ENCODE results near the gene CCL26.

The CCL26 gene

DNA sequence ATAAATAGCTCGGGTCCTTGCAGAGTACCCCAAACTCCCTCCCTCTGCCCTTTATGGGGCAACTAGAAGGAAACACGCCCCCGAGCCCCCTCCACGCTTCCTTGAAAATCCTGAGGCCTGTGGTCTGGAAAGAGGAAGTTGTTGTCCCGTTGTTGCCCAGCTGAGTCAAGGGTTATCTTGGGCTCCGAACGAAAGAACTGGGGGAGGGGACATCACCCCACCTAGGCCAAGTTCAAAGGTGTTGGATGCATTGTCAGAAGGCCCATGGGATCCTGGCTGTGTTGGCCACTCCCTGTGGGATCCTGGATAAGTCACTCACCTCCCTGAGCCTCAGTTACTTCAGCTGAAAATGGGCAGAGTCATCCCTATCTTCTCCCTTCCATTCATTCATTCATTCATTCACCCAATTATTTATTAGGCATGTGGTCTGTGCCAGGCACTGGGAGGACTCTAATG lies 41.8 kb upstream of the CCL26 start, which contains the start of gene CCL24:
Gene CCL24 (minus strand): TSS at position 26 of the 456 bp plus-strand sequence. CDS start 91 bp downstream, outside the sequence.
- Histone ChIP-seq H3K4me2 (peak within 1 kb of the TSS; percentile 53 to 94 (median 82)), H3K9me3 (replicated peaks in 1 of 11) (no peaks in the 10 kb centered on the region)

GRCh38 chr7:75813084-75813483 lies 41.1 kb upstream of the CCL26 start:
- H3K9ac ChIP-seq: peak overlapping the region in 1 of 11 experiments; percentile 24; a peak in 1 of 22 replicates
- peak overlapping the region in 4 of 11 experiments; percentile 8 to 29 (median 20); a peak in 3 of 22 replicates for H3K27ac ChIP-seq
- no peaks in the 10 kb centered on the region for H4K20me1 ChIP-seq
- H3K36me3 ChIP-seq: 0 out of 22 replicates have a peak, but pooled peaks cover 0 to 7% (median 0%) of the 10 kb centered on the region in 11 experiments
- peak overlapping the region in 2 of 10 experiments; percentile 10; a peak in 2 of 20 replicates for H3K4me3 ChIP-seq
- H3K4me2 ChIP-seq: peak overlapping the region; percentile 53 to 94 (median 82)
- peaks cover 0 to 5% (median 2%) of the 10 kb centered on the region in 11 experiments; a peak in 11 of 22 replicates for H3K9me3 ChIP-seq (replicated peaks in 1 of 11)
- H3K27me3 ChIP-seq: no peaks in the 10 kb centered on the region
- peaks cover 10 to 68% (median 30%) of the 10 kb centered on the region in 10 experiments for H3K4me1 ChIP-seq
- TF ChIP-seq Cebpa-rat (IDR thresholded peaks at IDR 0.05): no peak

More for the DNA sequence above, 41.8 kb upstream of the CCL26 start, which contains the start of gene CCL24:
- peaks cover 10 to 76% (median 32%) of the 10 kb centered on the region in 10 experiments for H3K4me1 ChIP-seq
- peak within 1 kb of the TSS in 5 of 11 experiments; percentile 4 to 29 (median 18); a peak in 5 of 22 replicates for H3K27ac ChIP-seq
- no peaks in the 10 kb centered on the region for H4K20me1 ChIP-seq
- peak within 1 kb of the TSS in 2 of 10 experiments; percentile 10; a peak in 3 of 20 replicates for H3K4me3 ChIP-seq
- TF ChIP-seq Cebpa-rat (IDR thresholded peaks at IDR 0.05): no peak
- H3K9ac ChIP-seq: peak within 1 kb of the TSS in 1 of 11 experiments; percentile 24; a peak in 2 of 22 replicates
- 0 out of 22 replicates have a peak, but pooled peaks cover 0 to 7% (median 0%) of the 10 kb centered on the region in 11 experiments for H3K36me3 ChIP-seq
- H3K27me3 ChIP-seq: no peaks in the 10 kb centered on the region

DNA sequence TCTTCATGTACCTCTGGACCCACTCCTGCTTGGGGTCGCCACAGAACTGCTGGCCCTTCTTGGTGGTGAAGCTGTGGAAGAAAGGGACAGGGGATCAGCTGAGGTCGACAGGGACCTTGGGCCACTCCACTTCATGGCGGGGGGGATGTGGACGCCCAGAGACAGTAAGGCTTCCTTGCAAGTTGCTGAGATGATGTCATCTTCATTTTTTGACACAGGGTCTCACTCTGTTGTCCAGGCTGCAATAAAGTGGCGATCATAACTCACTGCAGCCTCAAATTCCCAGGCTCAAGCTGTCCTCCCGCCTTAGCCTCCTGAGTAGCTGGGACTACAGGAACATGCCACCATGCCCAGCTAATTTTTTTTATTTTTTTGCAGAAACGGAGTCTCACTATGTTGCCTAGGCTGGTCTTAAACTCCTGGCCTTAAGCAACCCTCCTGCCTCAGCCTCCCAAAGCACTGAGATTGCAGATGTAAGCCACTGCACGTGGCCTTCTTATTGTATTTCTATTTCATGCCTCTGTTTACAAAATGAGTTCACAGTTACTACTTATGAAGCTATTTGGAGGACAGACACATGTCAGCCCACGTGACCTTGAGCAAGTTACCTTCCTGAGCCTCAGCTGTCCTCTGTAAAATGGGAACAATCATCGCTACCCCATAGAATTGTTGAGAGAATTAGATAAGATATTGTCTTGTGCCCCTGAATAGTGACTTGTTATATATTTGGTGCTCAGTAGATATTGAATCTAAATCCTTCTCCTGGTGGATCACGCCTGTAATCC lies 40.1 kb upstream of the CCL26 start:
- Histone ChIP-seq H3K36me3 (peaks cover 0 to 7% (median 0%) of the 10 kb centered on the region in 11 experiments; a peak in 2 of 22 replicates), H3K4me1 (peaks cover 10 to 58% (median 23%) of the 10 kb centered on the region in 10 experiments), H3K4me2 (peak overlapping the region in 3 of 11 experiments; percentile 88 to 94 (median 93); a peak in 6 of 22 replicates), H3K9me3 (replicated peaks in 1 of 11) (peaks cover 8 to 15% (median 12%) of the 10 kb centered on the region in 11 experiments), H4K20me1 (no peaks in the 10 kb centered on the region), H3K9ac (no peak overlapping the region), H3K27ac (no peak overlapping the region), H3K27me3 (no peaks in the 10 kb centered on the region), H3K4me3 (no peak overlapping the region)
- TF ChIP-seq Cebpa-rat (IDR thresholded peaks at IDR 0.05): no peak

- H3K27ac ChIP-seq: no peak overlapping the region
- TF ChIP-seq Cebpa-rat (IDR thresholded peaks at IDR 0.05): no peak
- H3K27me3 ChIP-seq: no peaks in the 10 kb centered on the region
Measured at GRCh38 chr7:75809396-75809795, 37.4 kb upstream of the CCL26 start.

GRCh38 chr7:75808106-75808505 lies 36.1 kb upstream of the CCL26 start:
- H4K20me1 ChIP-seq: no peaks in the 10 kb centered on the region
- H3K36me3 ChIP-seq: peaks cover 0 to 7% (median 0%) of the 10 kb centered on the region in 11 experiments; a peak in 3 of 22 replicates
- H3K27me3 ChIP-seq: no peaks in the 10 kb centered on the region
- no peak overlapping the region for H3K9ac ChIP-seq
- no peak overlapping the region for H3K27ac ChIP-seq
- peaks cover 0 to 51% (median 3%) of the 10 kb centered on the region in 10 experiments; a peak in 16 of 20 replicates for H3K4me1 ChIP-seq
- H3K4me2 ChIP-seq: no peak overlapping the region
- TF ChIP-seq Cebpa-rat (IDR thresholded peaks at IDR 0.05): no peak
- peaks cover 23 to 32% (median 26%) of the 10 kb centered on the region in 11 experiments for H3K9me3 ChIP-seq (replicated peaks in 1 of 11)
- H3K4me3 ChIP-seq: no peak overlapping the region

More at GRCh38 chr7:75809396-75809795, 37.4 kb upstream of the CCL26 start:
- peaks cover 10 to 51% (median 15%) of the 10 kb centered on the region in 10 experiments for H3K4me1 ChIP-seq
- peaks cover 0 to 7% (median 0%) of the 10 kb centered on the region in 11 experiments; a peak in 3 of 22 replicates for H3K36me3 ChIP-seq
- no peak overlapping the region for H3K4me2 ChIP-seq
- peaks cover 23 to 32% (median 26%) of the 10 kb centered on the region in 11 experiments for H3K9me3 ChIP-seq (replicated peaks in 1 of 11)
- no peak overlapping the region for H3K4me3 ChIP-seq
- H4K20me1 ChIP-seq: no peaks in the 10 kb centered on the region
- no peak overlapping the region for H3K9ac ChIP-seq

DNA sequence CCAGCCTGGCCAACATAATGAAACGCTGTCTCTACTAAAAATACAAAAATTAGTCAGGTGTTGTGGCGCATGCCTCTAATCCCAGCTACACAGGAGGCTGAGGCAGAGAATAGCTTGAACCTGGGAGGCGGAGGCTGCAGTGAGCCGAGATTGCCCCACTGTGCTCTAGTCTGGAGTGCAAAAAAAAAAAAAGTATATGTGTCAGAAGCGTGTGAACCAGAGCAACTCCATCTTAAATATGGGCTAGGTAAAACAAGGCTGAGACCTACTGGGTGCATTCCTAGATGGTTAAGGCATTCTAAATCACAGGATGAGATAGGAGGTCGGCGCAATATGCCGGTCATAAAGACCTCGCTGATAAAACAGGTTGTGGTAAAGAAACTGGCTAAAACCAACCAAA lies 35.4 kb upstream of the CCL26 start:
- no peak overlapping the region for H3K9ac ChIP-seq
- no peak for TF ChIP-seq Cebpa-rat (IDR thresholded peaks at IDR 0.05)
- H3K9me3 ChIP-seq (replicated peaks in 1 of 11): peaks cover 23 to 32% (median 26%) of the 10 kb centered on the region in 11 experiments
- peaks cover 0 to 51% (median 3%) of the 10 kb centered on the region in 10 experiments; a peak in 7 of 20 replicates for H3K4me1 ChIP-seq
- no peak overlapping the region for H3K27ac ChIP-seq
- H3K4me3 ChIP-seq: no peak overlapping the region
- no peaks in the 10 kb centered on the region for H4K20me1 ChIP-seq
- H3K36me3 ChIP-seq: peaks cover 0 to 6% (median 0%) of the 10 kb centered on the region in 11 experiments; a peak in 3 of 22 replicates
- no peaks in the 10 kb centered on the region for H3K27me3 ChIP-seq
- H3K4me2 ChIP-seq: no peak overlapping the region

GRCh38 chr7:75806560-75807307 lies 34.7 kb upstream of the CCL26 start:
- no peaks in the 10 kb centered on the region for H4K20me1 ChIP-seq
- H3K4me3 ChIP-seq: no peak overlapping the region
- H3K27ac ChIP-seq: no peak overlapping the region
- no peak overlapping the region for H3K9ac ChIP-seq
- H3K27me3 ChIP-seq: no peaks in the 10 kb centered on the region
- peaks cover 23 to 32% (median 26%) of the 10 kb centered on the region in 11 experiments for H3K9me3 ChIP-seq (replicated peaks in 1 of 11)
- H3K4me1 ChIP-seq: peaks cover 0 to 44% (median 3%) of the 10 kb centered on the region in 10 experiments; a peak in 7 of 20 replicates
- TF ChIP-seq Cebpa-rat (IDR thresholded peaks at IDR 0.05): no peak
- no peaks in the 10 kb centered on the region; a peak in 3 of 22 replicates for H3K36me3 ChIP-seq
- no peak overlapping the region for H3K4me2 ChIP-seq

DNA sequence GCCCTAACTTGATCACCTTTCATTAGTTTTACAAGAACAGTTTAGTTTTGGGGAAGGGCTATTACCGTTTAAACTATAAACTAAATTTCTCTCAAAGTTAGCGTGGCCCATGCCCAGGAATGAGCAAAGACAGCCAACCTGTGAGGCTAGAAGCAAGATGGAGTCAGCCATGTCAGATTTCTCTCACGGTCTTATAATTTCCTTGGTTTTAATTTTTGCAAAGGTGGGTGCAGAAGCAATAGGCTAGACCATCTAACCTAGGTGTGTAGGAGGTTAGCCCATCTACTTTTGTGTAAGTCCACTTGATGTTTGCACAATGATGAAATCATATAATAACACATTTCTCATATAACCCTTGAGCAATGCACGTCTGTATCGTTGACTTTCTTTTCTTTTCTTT lies 32.7 kb upstream of the CCL26 start:
- H3K4me1 ChIP-seq: peaks cover 0 to 40% (median 0%) of the 10 kb centered on the region in 10 experiments; a peak in 4 of 20 replicates
- H3K9ac ChIP-seq: no peak overlapping the region
- H3K36me3 ChIP-seq: no peaks in the 10 kb centered on the region; a peak in 3 of 22 replicates
- no peaks in the 10 kb centered on the region for H4K20me1 ChIP-seq
- no peaks in the 10 kb centered on the region for H3K27me3 ChIP-seq
- no peak overlapping the region for H3K27ac ChIP-seq
- no peak overlapping the region for H3K4me3 ChIP-seq
- peaks cover 23 to 32% (median 26%) of the 10 kb centered on the region in 11 experiments for H3K9me3 ChIP-seq (replicated peaks in 1 of 11)
- H3K4me2 ChIP-seq: peak overlapping the region in 2 of 11 experiments; percentile 59 to 65; a peak in 4 of 22 replicates
- TF ChIP-seq Cebpa-rat (IDR thresholded peaks at IDR 0.05): no peak

Measured in BLaER1 treated with 17β-estradiol and CSF1 and Interleukin-3, amounts not matched to agents 10 nM and 100 nM (cell line).